ENCODE data around the gene GALNT2. TPM values are rescaled to one million over a fixed set of nuclear protein-coding genes. Genes with fewer than 3 reads are reported as not detected.

Gene GALNT2
- total RNA-seq, 1 donor from 2014 or later = 49.4 TPM

GRCh38 chr1:230149751-230150584 lies 82.9 kb downstream of the GALNT2 start:
- no peak for DNase-seq

- no peak for DNase-seq
Observed at GRCh38 chr1:230150615-230151014, 83.6 kb downstream of the GALNT2 start.

- no peak for DNase-seq
Observed at GRCh38 chr1:230151924-230152468, 85.0 kb downstream of the GALNT2 start.

- DNase-seq = no peak
Observed at GRCh38 chr1:230152999-230153398, 86.0 kb downstream of the GALNT2 start.

- DNase-seq = no peak
Observed at GRCh38 chr1:230153641-230154296, 86.7 kb downstream of the GALNT2 start.

- no peak for DNase-seq
Observed at GRCh38 chr1:230155021-230155420, 88.0 kb downstream of the GALNT2 start.

GRCh38 chr1:230156068-230156467 lies 89.0 kb downstream of the GALNT2 start:
- DNase-seq = no peak

GRCh38 chr1:230156536-230156935 lies 89.5 kb downstream of the GALNT2 start:
- DNase-seq = no peak

- no peak for DNase-seq
Observed at GRCh38 chr1:230157420-230158390, 90.7 kb downstream of the GALNT2 start.

- DNase-seq = no peak
Observed at GRCh38 chr1:230158415-230159291, 91.6 kb downstream of the GALNT2 start.

- DNase-seq = no peak
Observed at GRCh38 chr1:230159580-230159979, 92.5 kb downstream of the GALNT2 start.

GRCh38 chr1:230160957-230161771 lies 94.1 kb downstream of the GALNT2 start:
- peak; percentile 94 for DNase-seq

- no peak for DNase-seq
Observed at GRCh38 chr1:230163205-230163604, 96.2 kb downstream of the GALNT2 start.

- DNase-seq = no peak
Observed at GRCh38 chr1:230163719-230164118, 96.7 kb downstream of the GALNT2 start.

- no peak for DNase-seq
Observed at GRCh38 chr1:230165536-230165935, 98.5 kb downstream of the GALNT2 start.

- no peak for DNase-seq
Observed at GRCh38 chr1:230166366-230167132, 99.5 kb downstream of the GALNT2 start.

- peak; percentile 76 for DNase-seq
Observed at GRCh38 chr1:230167419-230167852, 100.4 kb downstream of the GALNT2 start.

- no peak for DNase-seq
Observed at GRCh38 chr1:230169454-230170152, 102.6 kb downstream of the GALNT2 start.

GRCh38 chr1:230170153-230170547 lies 103.1 kb downstream of the GALNT2 start:
- no peak for DNase-seq

Measured in dermis blood vessel endothelial cell (primary cell).